CD4-positive, alpha-beta T cell treated with Interferon alpha-2 for 1 hour (primary cell): ENCODE measurements around the gene FNDC10.

Source experiments
- DNase-seq, 2 donors: peaks; one replicate each; pipeline ENCODE4 v3.0.0-alpha.2; 2020 to 2022

Gene FNDC10

GRCh38 chr1:1627829-1628753, 28.2 kb upstream of the FNDC10 start:
- no peak for DNase-seq

GRCh38 chr1:1627261-1627828, 27.4 kb upstream of the FNDC10 start:
- DNase-seq = no peak

- DNase-seq = no peak
Measured at GRCh38 chr1:1626207-1627141, 26.5 kb upstream of the FNDC10 start.

GRCh38 chr1:1625824-1626206, 25.9 kb upstream of the FNDC10 start:
- no peak for DNase-seq

- DNase-seq = no peak
Measured at GRCh38 chr1:1625404-1625775, 25.5 kb upstream of the FNDC10 start.

GRCh38 chr1:1624443-1625403, 24.8 kb upstream of the FNDC10 start:
- DNase-seq = no peak

GRCh38 chr1:1623631-1624442, 23.9 kb upstream of the FNDC10 start:
- no peak for DNase-seq

GRCh38 chr1:1623181-1623630, 23.3 kb upstream of the FNDC10 start:
- DNase-seq = no peak

GRCh38 chr1:1622788-1623094, 22.8 kb upstream of the FNDC10 start:
- no peak for DNase-seq

- DNase-seq = no peak
Measured at GRCh38 chr1:1622010-1622787, 22.3 kb upstream of the FNDC10 start.

- DNase-seq = no peak
Measured at GRCh38 chr1:1621173-1622009, 21.5 kb upstream of the FNDC10 start.

GRCh38 chr1:1620433-1621139, 20.7 kb upstream of the FNDC10 start:
- DNase-seq = no peak

- DNase-seq = no peak
Measured at GRCh38 chr1:1619917-1620361, 20.0 kb upstream of the FNDC10 start.

GRCh38 chr1:1618396-1619068, 18.6 kb upstream of the FNDC10 start:
- no peak for DNase-seq

GRCh38 chr1:1617925-1618324, 18.0 kb upstream of the FNDC10 start:
- DNase-seq = no peak

- no peak for DNase-seq
Measured at GRCh38 chr1:1617516-1617915, 17.6 kb upstream of the FNDC10 start.

- no peak for DNase-seq
Measured at GRCh38 chr1:1616838-1617237, 16.9 kb upstream of the FNDC10 start.
